GM23338 (cell line): Measurements from ENCODE around the gene LPP. TPM values are rescaled to one million over a fixed set of nuclear protein-coding genes. Genes with fewer than 3 reads are reported as not detected.

Source experiments
- ATAC-seq: fragments of 200-7000 bp; cut with Tn5 transposase; 3 replicates; pipeline ENCODE4 v1.9.1; 2020
- DNase-seq: peaks from one replicate; pipeline ENCODE4 v3.0.0-alpha.2; 2015; ENCODE audit warnings: low spot score
- H2AFZ ChIP-seq: fragments of 200-600 bp; sonication (generic); 2 replicates; pipeline ENCODE4 v1.8.0; 2016; ENCODE audit warnings: antibody characterized with exemption, mild to moderate bottlenecking, moderate library complexity
- H3F3A ChIP-seq: fragments of 200-600 bp; sonication (generic); replicated peaks from 2 replicates; pipeline ENCODE4 v1.8.0; 2017; ENCODE audit warnings: antibody characterized with exemption, mixed run types, low read depth
- H3K27ac ChIP-seq: fragments of 200-600 bp; sonication (generic); 2 replicates; pipeline ENCODE4 v1.6.1; 2016; ENCODE audit warnings: low read depth
- H3K27me3 ChIP-seq: fragments of 200-600 bp; sonication (generic); 2 replicates; pipeline ENCODE4 v1.8.0; 2016; ENCODE audit warnings: mild to moderate bottlenecking, mixed run types, moderate library complexity; ENCODE audit not compliant: insufficient read depth
- H3K36me3 ChIP-seq: fragments of 200-600 bp; sonication (generic); 2 replicates; pipeline ENCODE4 v1.8.0; 2016; ENCODE audit warnings: mild to moderate bottlenecking; ENCODE audit not compliant: insufficient read depth
- H3K4me1 ChIP-seq: fragments of 200-600 bp; sonication (generic); 2 replicates; pipeline ENCODE4 v1.8.0; 2016; ENCODE audit warnings: mild to moderate bottlenecking, moderate library complexity; ENCODE audit not compliant: insufficient read depth
- H3K4me2 ChIP-seq: fragments of 200-600 bp; sonication (generic); 2 replicates; pipeline ENCODE4 v1.7.1; 2017; ENCODE audit warnings: mixed run types
- H3K4me3 ChIP-seq: fragments of 200-600 bp; sonication (generic); 2 replicates; pipeline ENCODE4 v1.6.1; 2016; ENCODE audit warnings: mixed run types
- H3K79me2 ChIP-seq: fragments of 200-600 bp; sonication (generic); replicated peaks from 2 replicates; pipeline ENCODE4 v1.8.0; 2017; ENCODE audit warnings: mild to moderate bottlenecking; ENCODE audit not compliant: insufficient read depth
- H3K9me2 ChIP-seq: fragments of 200-600 bp; sonication (generic); 2 replicates; pipeline ENCODE4 v1.8.0; 2017; ENCODE audit not compliant: insufficient read depth
- H4K20me1 ChIP-seq: fragments of 200-600 bp; sonication (generic); replicated peaks from 2 replicates; pipeline ENCODE4 v1.8.0; 2017; ENCODE audit warnings: mild to moderate bottlenecking; ENCODE audit not compliant: insufficient read depth
- H3K27ac Mint-ChIP-seq: 2 replicates; pipeline ENCODE4 v1.8.0; 2020; ENCODE audit warnings: inconsistent platforms, mild to moderate bottlenecking, moderate library complexity, mixed read lengths
- H3K27me3 Mint-ChIP-seq: 3 replicates; pipeline ENCODE4 v1.8.0; 2022; ENCODE audit warnings: low read depth, mild to moderate bottlenecking, moderate library complexity, mixed read lengths, inconsistent platforms; ENCODE audit not compliant: insufficient read depth, poor library complexity
- H3K36me3 Mint-ChIP-seq: 3 replicates; pipeline ENCODE4 v1.8.0; 2021; ENCODE audit warnings: low read depth, mild to moderate bottlenecking, inconsistent platforms, moderate library complexity, mixed read lengths
- H3K4me1 Mint-ChIP-seq: 3 replicates; pipeline ENCODE4 v1.8.0; 2020; ENCODE audit warnings: mild to moderate bottlenecking, inconsistent platforms, mixed read lengths
- H3K4me3 Mint-ChIP-seq: 3 replicates; pipeline ENCODE4 v1.8.0; 2021; ENCODE audit warnings: moderate library complexity, mild to moderate bottlenecking, inconsistent platforms, mixed read lengths
- H3K9me3 Mint-ChIP-seq: 3 replicates; pipeline ENCODE4 v1.8.0; 2020; ENCODE audit warnings: moderate library complexity, mild to moderate bottlenecking, inconsistent platforms, mixed read lengths
- CREB1 ChIP-seq: fragments of 250-450 bp; sonication (Bioruptor Pico); IDR thresholded peaks from 2 replicates; pipeline ENCODE4 v1.5.0; 2020; ENCODE audit warnings: low read depth, mild to moderate bottlenecking, moderate library complexity
- EZH2phosphoT487 ChIP-seq: fragments of 200-600 bp; sonication (generic); IDR thresholded peaks from one replicate; pipeline ENCODE4 v1.8.1; 2018; ENCODE audit warnings: antibody characterized with exemption; ENCODE audit not compliant: unreplicated experiment
- JUNB ChIP-seq: IDR thresholded peaks from one replicate; pipeline ENCODE4 v1.6.1; 2016; ENCODE audit warnings: antibody characterized with exemption; ENCODE audit not compliant: unreplicated experiment
- POLR2AphosphoS5 ChIP-seq: IDR thresholded peaks from 2 replicates; pipeline ENCODE4 v1.6.1; 2016; ENCODE audit warnings: antibody characterized with exemption, low read depth
- REST ChIP-seq: IDR thresholded peaks from one replicate; pipeline ENCODE4 v1.6.1; 2018; ENCODE audit warnings: antibody characterized with exemption; ENCODE audit not compliant: unreplicated experiment
- STAT1 ChIP-seq: IDR thresholded peaks from one replicate; pipeline ENCODE4 v1.6.1; 2016; ENCODE audit warnings: antibody characterized with exemption; ENCODE audit not compliant: unreplicated experiment
- ZNF114 ChIP-seq: fragments of 250-450 bp; sonication (Bioruptor Pico); IDR thresholded peaks from 2 replicates; pipeline ENCODE4 v1.5.0; 2020; ENCODE audit warnings: mild to moderate bottlenecking, moderate library complexity
- ZNF331 ChIP-seq: fragments of 250-450 bp; sonication (Bioruptor Pico); IDR thresholded peaks from 2 replicates; pipeline ENCODE4 v1.5.0; 2020; ENCODE audit warnings: low read depth, mild to moderate bottlenecking, moderate library complexity
- polyA plus RNA-seq: library from polyadenylated mRNA; unstranded; fragments of >200 nt; fragmentation: Nextera tagmentation; extraction: Ambion mirVana; gene quantifications from 2 replicates; pipeline ENCODE4 v1.2.1, GENCODE V29; 2016
- total RNA-seq: library from RNA; depleted of rRNA; stranded (reverse); fragments of >200 nt; shearing (Covaris generic); gene quantifications from 2 replicates; pipeline ENCODE4 v1.2.3, GENCODE V29; 2014
- TF ChIP-seq, protein P1 (sequence below), 2 experiments: fragments of 200-600 bp in 1 of 2; sonication (generic) in 1 of 2; conservative IDR thresholded peaks; 2 replicates each; pipeline versions ENCODE4 v1.5.1 to v1.6.1; 2016 to 2017; ENCODE audit warnings: antibody characterized with exemption in 2 of 2, low read depth in 2 of 2, mild to moderate bottlenecking in 2 of 2, moderate library complexity in 1 of 2
- TF ChIP-seq, protein P2 (sequence below): IDR thresholded peaks from 2 replicates; pipeline ENCODE4 v1.6.1; 2016; ENCODE audit warnings: antibody characterized with exemption
- TF ChIP-seq, protein P3 (sequence below): fragments of 250-450 bp; sonication (Bioruptor Pico); IDR thresholded peaks from 2 replicates; pipeline ENCODE4 v1.5.0; 2020; ENCODE audit warnings: mild to moderate bottlenecking, moderate library complexity

LPP gene
- total and polyA plus RNA-seq, 2 experiments from 2014 or later = 23.0 to 35.2 TPM

GRCh38 chr3:188834349-188834748 is 680.4 kb downstream of the LPP start (continued):
- TF ChIP-seq, protein P1, sequence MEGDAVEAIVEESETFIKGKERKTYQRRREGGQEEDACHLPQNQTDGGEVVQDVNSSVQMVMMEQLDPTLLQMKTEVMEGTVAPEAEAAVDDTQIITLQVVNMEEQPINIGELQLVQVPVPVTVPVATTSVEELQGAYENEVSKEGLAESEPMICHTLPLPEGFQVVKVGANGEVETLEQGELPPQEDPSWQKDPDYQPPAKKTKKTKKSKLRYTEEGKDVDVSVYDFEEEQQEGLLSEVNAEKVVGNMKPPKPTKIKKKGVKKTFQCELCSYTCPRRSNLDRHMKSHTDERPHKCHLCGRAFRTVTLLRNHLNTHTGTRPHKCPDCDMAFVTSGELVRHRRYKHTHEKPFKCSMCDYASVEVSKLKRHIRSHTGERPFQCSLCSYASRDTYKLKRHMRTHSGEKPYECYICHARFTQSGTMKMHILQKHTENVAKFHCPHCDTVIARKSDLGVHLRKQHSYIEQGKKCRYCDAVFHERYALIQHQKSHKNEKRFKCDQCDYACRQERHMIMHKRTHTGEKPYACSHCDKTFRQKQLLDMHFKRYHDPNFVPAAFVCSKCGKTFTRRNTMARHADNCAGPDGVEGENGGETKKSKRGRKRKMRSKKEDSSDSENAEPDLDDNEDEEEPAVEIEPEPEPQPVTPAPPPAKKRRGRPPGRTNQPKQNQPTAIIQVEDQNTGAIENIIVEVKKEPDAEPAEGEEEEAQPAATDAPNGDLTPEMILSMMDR (conservative IDR thresholded peaks at IDR 0.05; ENCODE audit: low read depth in 2 of 2) = peak; percentile 50 to 55
- no peak for TF ChIP-seq EZH2phosphoT487
- TF ChIP-seq, protein P2, sequence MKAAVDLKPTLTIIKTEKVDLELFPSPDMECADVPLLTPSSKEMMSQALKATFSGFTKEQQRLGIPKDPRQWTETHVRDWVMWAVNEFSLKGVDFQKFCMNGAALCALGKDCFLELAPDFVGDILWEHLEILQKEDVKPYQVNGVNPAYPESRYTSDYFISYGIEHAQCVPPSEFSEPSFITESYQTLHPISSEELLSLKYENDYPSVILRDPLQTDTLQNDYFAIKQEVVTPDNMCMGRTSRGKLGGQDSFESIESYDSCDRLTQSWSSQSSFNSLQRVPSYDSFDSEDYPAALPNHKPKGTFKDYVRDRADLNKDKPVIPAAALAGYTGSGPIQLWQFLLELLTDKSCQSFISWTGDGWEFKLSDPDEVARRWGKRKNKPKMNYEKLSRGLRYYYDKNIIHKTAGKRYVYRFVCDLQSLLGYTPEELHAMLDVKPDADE = no peak

GRCh38 chr3:188839187-188839695 is 685.3 kb downstream of the LPP start:
- H3K4me3 Mint-ChIP-seq = no peak overlapping the region
- Histone ChIP-seq H3K4me1 (no peaks in the 10 kb centered on the region), H3K4me2 (no peak overlapping the region), H3K27me3 (no peaks in the 10 kb centered on the region), H3K9me2 (no peaks in the 10 kb centered on the region), H3K79me2 (no peaks in the 10 kb centered on the region), H3K27ac (no peak overlapping the region), H2AFZ (no peak overlapping the region), H3F3A (no peaks in the 10 kb centered on the region), H3K36me3 (no peaks in the 10 kb centered on the region), H3K4me3 (no peak overlapping the region), H4K20me1 (no peaks in the 10 kb centered on the region)
- DNase-seq (no peak), ATAC-seq (no peak)
- peaks cover 3% of the 10 kb centered on the region; the same call in 2 of the 3 replicates for H3K4me1 Mint-ChIP-seq
- no peaks in the 10 kb centered on the region for H3K27me3 Mint-ChIP-seq
- no peaks in the 10 kb centered on the region; the same call in 2 of the 3 replicates for H3K36me3 Mint-ChIP-seq
- peaks cover 3% of the 10 kb centered on the region; the same call in 1 of the 3 replicates for H3K9me3 Mint-ChIP-seq
- H3K27ac Mint-ChIP-seq = no peak overlapping the region
- TF ChIP-seq, protein P3, sequence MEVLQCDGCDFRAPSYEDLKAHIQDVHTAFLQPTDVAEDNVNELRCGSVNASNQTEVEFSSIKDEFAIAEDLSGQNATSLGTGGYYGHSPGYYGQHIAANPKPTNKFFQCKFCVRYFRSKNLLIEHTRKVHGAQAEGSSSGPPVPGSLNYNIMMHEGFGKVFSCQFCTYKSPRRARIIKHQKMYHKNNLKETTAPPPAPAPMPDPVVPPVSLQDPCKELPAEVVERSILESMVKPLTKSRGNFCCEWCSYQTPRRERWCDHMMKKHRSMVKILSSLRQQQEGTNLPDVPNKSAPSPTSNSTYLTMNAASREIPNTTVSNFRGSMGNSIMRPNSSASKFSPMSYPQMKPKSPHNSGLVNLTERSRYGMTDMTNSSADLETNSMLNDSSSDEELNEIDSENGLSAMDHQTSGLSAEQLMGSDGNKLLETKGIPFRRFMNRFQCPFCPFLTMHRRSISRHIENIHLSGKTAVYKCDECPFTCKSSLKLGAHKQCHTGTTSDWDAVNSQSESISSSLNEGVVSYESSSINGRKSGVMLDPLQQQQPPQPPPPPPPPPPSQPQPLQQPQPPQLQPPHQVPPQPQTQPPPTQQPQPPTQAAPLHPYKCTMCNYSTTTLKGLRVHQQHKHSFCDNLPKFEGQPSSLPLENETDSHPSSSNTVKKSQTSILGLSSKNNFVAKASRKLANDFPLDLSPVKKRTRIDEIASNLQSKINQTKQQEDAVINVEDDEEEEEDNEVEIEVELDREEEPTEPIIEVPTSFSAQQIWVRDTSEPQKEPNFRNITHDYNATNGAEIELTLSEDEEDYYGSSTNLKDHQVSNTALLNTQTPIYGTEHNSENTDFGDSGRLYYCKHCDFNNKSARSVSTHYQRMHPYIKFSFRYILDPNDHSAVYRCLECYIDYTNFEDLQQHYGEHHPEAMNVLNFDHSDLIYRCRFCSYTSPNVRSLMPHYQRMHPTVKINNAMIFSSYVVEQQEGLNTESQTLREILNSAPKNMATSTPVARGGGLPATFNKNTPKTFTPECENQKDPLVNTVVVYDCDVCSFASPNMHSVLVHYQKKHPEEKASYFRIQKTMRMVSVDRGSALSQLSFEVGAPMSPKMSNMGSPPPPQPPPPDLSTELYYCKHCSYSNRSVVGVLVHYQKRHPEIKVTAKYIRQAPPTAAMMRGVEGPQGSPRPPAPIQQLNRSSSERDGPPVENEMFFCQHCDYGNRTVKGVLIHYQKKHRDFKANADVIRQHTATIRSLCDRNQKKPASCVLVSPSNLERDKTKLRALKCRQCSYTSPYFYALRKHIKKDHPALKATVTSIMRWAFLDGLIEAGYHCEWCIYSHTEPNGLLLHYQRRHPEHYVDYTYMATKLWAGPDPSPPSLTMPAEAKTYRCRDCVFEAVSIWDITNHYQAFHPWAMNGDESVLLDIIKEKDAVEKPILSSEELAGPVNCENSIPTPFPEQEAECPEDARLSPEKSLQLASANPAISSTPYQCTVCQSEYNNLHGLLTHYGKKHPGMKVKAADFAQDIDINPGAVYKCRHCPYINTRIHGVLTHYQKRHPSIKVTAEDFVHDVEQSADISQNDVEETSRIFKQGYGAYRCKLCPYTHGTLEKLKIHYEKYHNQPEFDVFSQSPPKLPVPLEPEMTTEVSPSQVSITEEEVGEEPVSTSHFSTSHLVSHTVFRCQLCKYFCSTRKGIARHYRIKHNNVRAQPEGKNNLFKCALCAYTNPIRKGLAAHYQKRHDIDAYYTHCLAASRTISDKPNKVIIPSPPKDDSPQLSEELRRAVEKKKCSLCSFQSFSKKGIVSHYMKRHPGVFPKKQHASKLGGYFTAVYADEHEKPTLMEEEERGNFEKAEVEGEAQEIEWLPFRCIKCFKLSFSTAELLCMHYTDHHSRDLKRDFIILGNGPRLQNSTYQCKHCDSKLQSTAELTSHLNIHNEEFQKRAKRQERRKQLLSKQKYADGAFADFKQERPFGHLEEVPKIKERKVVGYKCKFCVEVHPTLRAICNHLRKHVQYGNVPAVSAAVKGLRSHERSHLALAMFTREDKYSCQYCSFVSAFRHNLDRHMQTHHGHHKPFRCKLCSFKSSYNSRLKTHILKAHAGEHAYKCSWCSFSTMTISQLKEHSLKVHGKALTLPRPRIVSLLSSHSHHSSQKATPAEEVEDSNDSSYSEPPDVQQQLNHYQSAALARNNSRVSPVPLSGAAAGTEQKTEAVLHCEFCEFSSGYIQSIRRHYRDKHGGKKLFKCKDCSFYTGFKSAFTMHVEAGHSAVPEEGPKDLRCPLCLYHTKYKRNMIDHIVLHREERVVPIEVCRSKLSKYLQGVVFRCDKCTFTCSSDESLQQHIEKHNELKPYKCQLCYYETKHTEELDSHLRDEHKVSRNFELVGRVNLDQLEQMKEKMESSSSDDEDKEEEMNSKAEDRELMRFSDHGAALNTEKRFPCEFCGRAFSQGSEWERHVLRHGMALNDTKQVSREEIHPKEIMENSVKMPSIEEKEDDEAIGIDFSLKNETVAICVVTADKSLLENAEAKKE = no peak
- TF ChIP-seq REST (no peak), CREB1 (CRISPR knock-in tag) (no peak), JUNB (no peak), STAT1 (no peak), ZNF331 (no peak), EZH2phosphoT487 (no peak), ZNF114 (CRISPR knock-in tag) (no peak), POLR2AphosphoS5 (no peak)
